Measurements from ENCODE around the gene PERCC1. TPM values are rescaled to one million over a fixed set of nuclear protein-coding genes. Genes with fewer than 3 reads are reported as not detected.

The PERCC1 gene
- not detected for total RNA-seq

GRCh38 chr16:1430759-1431496 is at the start of gene PERCC1:
Gene PERCC1 (plus strand): TSS chr16:1431078. CDS start chr16:1432594, 1,516 bp downstream.
- TF ChIP-seq CTCF (IDR thresholded peaks at IDR 0.05; ENCODE audit: low read depth): no peak

GRCh38 chr16:1381612-1382406 is 49.1 kb upstream of the PERCC1 start:
- no peak for TF ChIP-seq CTCF (IDR thresholded peaks at IDR 0.05; ENCODE audit: low read depth)

GRCh38 chr16:1383556-1383955 is 47.3 kb upstream of the PERCC1 start:
- TF ChIP-seq CTCF (IDR thresholded peaks at IDR 0.05; ENCODE audit: low read depth): no peak

GRCh38 chr16:1385232-1385631 is 45.6 kb upstream of the PERCC1 start:
- TF ChIP-seq CTCF (IDR thresholded peaks at IDR 0.05; ENCODE audit: low read depth): no peak

GRCh38 chr16:1387331-1387730 is 43.5 kb upstream of the PERCC1 start:
- no peak for TF ChIP-seq CTCF (IDR thresholded peaks at IDR 0.05; ENCODE audit: low read depth)

GRCh38 chr16:1389762-1390161 is 41.1 kb upstream of the PERCC1 start:
- no peak for TF ChIP-seq CTCF (IDR thresholded peaks at IDR 0.05; ENCODE audit: low read depth)

- no peak for TF ChIP-seq CTCF (IDR thresholded peaks at IDR 0.05; ENCODE audit: low read depth)
Measured at GRCh38 chr16:1390239-1390779, 40.6 kb upstream of the PERCC1 start.

Data from subcutaneous adipose tissue (tissue), 4 donors.